SK-N-SH (cell line): ENCODE data around the gene CHID1. TPM values are rescaled to one million over a fixed set of nuclear protein-coding genes. Genes with fewer than 3 reads are reported as not detected.

Source experiments
- CTCF ChIA-PET: fragments of 300-600, 350-600 bp; formaldehyde crosslinking; extraction: SDS; loops from one replicate; lab custom pipeline; 2021; lab: Yijun Ruan, JAX
- POLR2A ChIA-PET: fragments of 350-600 bp; sonication (Branson Sonifier 250); formaldehyde crosslinking; extraction: SDS; loops from one replicate; lab custom pipeline; 2020; ENCODE audit warnings: antibody characterized with exemption, inconsistent platforms; lab: Yijun Ruan, JAX
- DNase-seq: peaks from one replicate; pipeline ENCODE4 v3.0.0; 2012
- H2AFZ ChIP-seq: fragments of 200-600 bp; sonication (generic); 2 replicates; pipeline ENCODE4 v1.8.1; 2016; ENCODE audit warnings: antibody characterized with exemption, mild to moderate bottlenecking, low read depth
- H3F3A ChIP-seq: fragments of 200-600 bp; sonication (generic); replicated peaks from 2 replicates; pipeline ENCODE3; 2016; ENCODE audit warnings: antibody characterized with exemption, mild to moderate bottlenecking; ENCODE audit not compliant: insufficient read depth
- H3K27ac ChIP-seq, 2 experiments: fragments of 200-500 bp in 1 of 2; fragments of 200-600 bp in 1 of 2; sonication (Bioruptor generic) in 1 of 2; sonication (generic), shearing (Covaris generic) in 1 of 2; 2 replicates each; pipeline versions ENCODE4 v1.5.1 to v1.6.1; 2014 to 2016; ENCODE audit warnings: low read depth in 2 of 2, inconsistent platforms in 1 of 2, low read length in 1 of 2, mild to moderate bottlenecking in 1 of 2, mixed read lengths in 1 of 2
- H3K27me3 ChIP-seq: fragments of 200-600 bp; sonication (generic), shearing (Covaris generic); 2 replicates; pipeline ENCODE4 v1.6.1; 2016; ENCODE audit warnings: mixed run types; ENCODE audit not compliant: insufficient read depth
- H3K36me3 ChIP-seq, 2 experiments: fragments of 200-500 bp in 1 of 2; fragments of 200-600 bp in 1 of 2; sonication (Bioruptor generic) in 1 of 2; sonication (generic) in 1 of 2; replicated peaks in 1 of 2; 2 replicates each; pipeline versions ENCODE3 to v1.5.1; 2014 to 2016; ENCODE audit warnings: low read length in 1 of 2, mild to moderate bottlenecking in 1 of 2; ENCODE audit not compliant: insufficient read depth in 2 of 2, control insufficient read depth in 1 of 2
- H3K4me1 ChIP-seq, 2 experiments: fragments of 200-500 bp in 1 of 2; fragments of 200-600 bp in 1 of 2; sonication (Bioruptor generic) in 1 of 2; sonication (generic), shearing (Covaris generic) in 1 of 2; 2 replicates each; pipeline versions ENCODE4 v1.5.1 to v1.6.1; 2014 to 2016; ENCODE audit warnings: low read depth in 1 of 2, low read length in 1 of 2, mixed run types in 1 of 2; ENCODE audit not compliant: insufficient read depth in 2 of 2, control insufficient read depth in 1 of 2
- H3K4me2 ChIP-seq: fragments of 200-600 bp; sonication (generic), shearing (Covaris generic); 2 replicates; pipeline ENCODE4 v1.6.1; 2017; ENCODE audit warnings: mixed run types
- H3K4me3 ChIP-seq, 2 experiments: fragments of 200-500 bp in 1 of 2; fragments of 200-600 bp in 1 of 2; sonication (Bioruptor generic) in 1 of 2; sonication (generic), shearing (Covaris generic) in 1 of 2; 2 replicates each; pipeline versions ENCODE4 v1.5.1 to v1.8.1; 2014 to 2016; ENCODE audit warnings: low read depth in 2 of 2, inconsistent platforms in 1 of 2, low read length in 1 of 2, mild to moderate bottlenecking in 1 of 2, mixed read lengths in 1 of 2, moderate library complexity in 1 of 2
- H3K79me2 ChIP-seq: fragments of 200-600 bp; sonication (generic); 2 replicates; pipeline ENCODE4 v1.8.1; 2017; ENCODE audit warnings: mild to moderate bottlenecking; ENCODE audit not compliant: insufficient read depth
- H3K9ac ChIP-seq: fragments of 200-600 bp; sonication (generic); 2 replicates; pipeline ENCODE4 v1.6.1; 2017; ENCODE audit warnings: mixed run types
- H3K9me2 ChIP-seq: fragments of 200-600 bp; sonication (generic); 2 replicates; pipeline ENCODE4 v1.6.1; 2017; ENCODE audit warnings: mixed run types
- H3K9me3 ChIP-seq: fragments of 200-600 bp; sonication (generic); 2 replicates; pipeline ENCODE4 v1.6.1; 2017; ENCODE audit warnings: mixed run types, mild to moderate bottlenecking, moderate library complexity
- H4K20me1 ChIP-seq: fragments of 200-600 bp; sonication (generic); 2 replicates; pipeline ENCODE4 v1.6.1; 2017; ENCODE audit warnings: mild to moderate bottlenecking, mixed run types; ENCODE audit not compliant: insufficient read depth
- CTCF ChIP-seq: fragments of 200-600 bp; sonication (generic); IDR thresholded peaks from 2 replicates; pipeline ENCODE4 v1.6.1; 2017; ENCODE audit warnings: antibody characterized with exemption, mild to moderate bottlenecking, moderate library complexity
- EP300 ChIP-seq, 2 experiments: IDR thresholded peaks; 2 replicates each; pipeline versions ENCODE4 v1.4.0 to v1.6.1; 2012; ENCODE audit warnings: borderline replicate concordance in 1 of 2, low read depth in 1 of 2, low read length in 1 of 2
- FOXJ3 ChIP-seq: sonication (generic); formaldehyde crosslinking; IDR thresholded peaks from 2 replicates; pipeline ENCODE4 v1.5.1; 2020; ENCODE audit warnings: mild to moderate bottlenecking, missing genetic modification reagents
- FOXM1 ChIP-seq: IDR thresholded peaks from 2 replicates; pipeline ENCODE4 v1.4.0; 2012; ENCODE audit warnings: low read depth, mild to moderate bottlenecking
- GABPA ChIP-seq: IDR thresholded peaks from 2 replicates; pipeline ENCODE4 v1.4.0; 2012; ENCODE audit warnings: low read depth, mild to moderate bottlenecking
- MEF2A ChIP-seq: IDR thresholded peaks from 2 replicates; pipeline ENCODE4 v1.4.0; 2012; ENCODE audit warnings: low read depth, borderline replicate concordance
- MXI1 ChIP-seq: IDR thresholded peaks from 2 replicates; pipeline ENCODE4 v1.6.1; 2012; ENCODE audit warnings: mild to moderate bottlenecking, low read depth, low read length, improper control_type of control experiment
- NFIC ChIP-seq: IDR thresholded peaks from 2 replicates; pipeline ENCODE4 v1.4.0; 2012; ENCODE audit warnings: borderline replicate concordance
- PBX3 ChIP-seq: IDR thresholded peaks from 2 replicates; pipeline ENCODE4; 2012
- RAD21 ChIP-seq: IDR thresholded peaks from 2 replicates; pipeline ENCODE4 v1.6.1; 2012; ENCODE audit warnings: mild to moderate bottlenecking, low read length
- RCOR1 ChIP-seq: fragments of 150-350 bp; IDR thresholded peaks from 2 replicates; pipeline ENCODE4 v1.6.1; 2017; ENCODE audit warnings: antibody characterized with exemption, low read length
- RFX5 ChIP-seq: IDR thresholded peaks from 2 replicates; pipeline ENCODE4 v1.6.1; 2012; ENCODE audit warnings: mild to moderate bottlenecking, improper control_type of control experiment, low read length
- SIN3A ChIP-seq: IDR thresholded peaks from 2 replicates; pipeline ENCODE4 v1.6.1; 2012; ENCODE audit warnings: low read depth, mild to moderate bottlenecking, low read length, moderate library complexity, borderline replicate concordance
- TCF12 ChIP-seq: IDR thresholded peaks from 2 replicates; pipeline ENCODE4 v1.4.0; 2012
- TEAD4 ChIP-seq: IDR thresholded peaks from 2 replicates; pipeline ENCODE4 v1.4.0; 2012; ENCODE audit warnings: mild to moderate bottlenecking, borderline replicate concordance; ENCODE audit not compliant: insufficient read depth
- USF1 ChIP-seq: IDR thresholded peaks from 2 replicates; pipeline ENCODE4 v1.4.0; 2012; ENCODE audit warnings: low read depth, borderline replicate concordance
- USF2 ChIP-seq: fragments of 150-350 bp; IDR thresholded peaks from 2 replicates; pipeline ENCODE4 v1.6.1; 2017; ENCODE audit warnings: antibody characterized with exemption, low read length, low read depth, borderline replicate concordance
- YY1 ChIP-seq: IDR thresholded peaks from 2 replicates; pipeline ENCODE4 v1.4.0; 2012; ENCODE audit warnings: low read depth, mild to moderate bottlenecking
- WGBS: methylation state at CpG from one replicate; pipeline ENCODE4 v1.1.6; 2017; ENCODE audit warnings: low lambda C conversion rate; 5-methylcytosine and 5-hydroxymethylcytosine counted together
- polyA plus RNA-seq, 3 experiments: library from polyadenylated mRNA; depleted of rRNA; stranded (reverse); fragments of >200 nt; gene quantifications; 2 replicates each; pipeline ENCODE4 v1.2.3, GENCODE V29; 2012

Gene CHID1
- polyA plus RNA-seq, 1 of the 3 experiments (the other 2 are of a cell fraction), result 231 TPM

DNA sequence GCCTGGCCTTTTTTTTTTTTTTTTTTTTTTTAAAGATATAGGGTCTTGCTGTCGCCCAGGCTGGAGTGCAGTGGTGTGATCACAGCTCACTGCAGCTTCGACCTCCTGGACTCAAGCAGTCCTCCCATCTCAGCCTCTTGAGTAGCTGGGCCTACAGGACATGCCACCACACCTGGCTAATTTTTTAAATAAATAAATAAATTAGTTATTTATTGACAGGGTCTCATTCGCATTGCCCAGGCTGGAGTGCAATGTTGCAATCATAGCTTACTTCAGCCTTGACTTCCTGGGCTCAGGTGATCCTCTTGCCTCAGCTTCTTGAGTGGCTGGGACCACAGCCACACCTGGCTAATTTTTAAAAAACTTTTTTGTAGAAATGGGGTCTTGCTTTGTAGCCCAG is 25.6 kb upstream of the CHID1 start:
- no peak overlapping the region for H2AFZ ChIP-seq
- no peaks in the 10 kb centered on the region for H3F3A ChIP-seq
- H3K9me2 ChIP-seq, result no peaks in the 10 kb centered on the region
- peaks cover 99% of the 10 kb centered on the region for H3K79me2 ChIP-seq
- no peak overlapping the region for H3K4me2 ChIP-seq
- POLR2A ChIA-PET, result no interaction called here
- H3K27ac ChIP-seq, result no peak overlapping the region
- H3K9ac ChIP-seq, result no peak overlapping the region
- TF ChIP-seq FOXJ3 (CRISPR knock-in tag) (no peak), EP300 (IDR thresholded peaks at IDR 0.05; ENCODE audit: borderline replicate concordance in 1 of 2, low read depth in 1 of 2, low read length in 1 of 2) (no peak), FOXM1 (no peak), SIN3A (no peak), MXI1 (no peak), NFIC (no peak), YY1 (no peak), TEAD4 (no peak), TCF12 (no peak), USF1 (no peak), RAD21 (no peak), PBX3 (no peak)
- H3K27me3 ChIP-seq, result no peaks in the 10 kb centered on the region
- no peaks in the 10 kb centered on the region for H3K9me3 ChIP-seq
- H3K4me3 ChIP-seq, result no peak overlapping the region
- H3K36me3 ChIP-seq, result peaks cover 0 to 10% of the 10 kb centered on the region in 2 experiments
- H3K4me1 ChIP-seq, result no peaks in the 10 kb centered on the region
- no peak for DNase-seq
- H4K20me1 ChIP-seq, result peaks cover 76% of the 10 kb centered on the region
- WGBS, result 98% methylated on average over 3 of the region's 3 CpGs
- CTCF ChIA-PET, result interaction anchor here (0.9 to 2.0 kb wide), 4 partner anchors 9 to 114 kb away, joined by 3 to 4 read pairs (median 3); no protein-coding TSS in a partner anchor

DNA sequence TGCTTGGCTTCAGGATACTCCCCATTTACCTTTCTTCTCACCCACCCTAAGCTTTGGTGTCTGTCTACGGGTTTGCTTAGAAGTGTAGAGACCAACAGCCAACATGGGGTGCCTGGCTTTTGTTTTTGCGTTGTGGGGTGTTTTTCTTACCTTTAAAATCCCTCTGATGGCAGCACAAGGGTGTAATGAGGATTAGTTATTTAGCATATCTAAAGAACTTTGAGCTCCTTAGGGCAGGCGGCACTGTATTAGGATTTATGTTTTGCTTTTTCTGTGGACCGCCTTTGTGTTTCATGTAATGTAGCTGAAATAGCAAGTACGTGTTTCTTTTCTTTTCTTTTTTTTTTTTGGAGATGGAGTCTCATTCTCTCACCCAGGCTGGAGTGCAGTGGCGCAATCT is 23.9 kb upstream of the CHID1 start:
- H3K9me3 ChIP-seq, result no peaks in the 10 kb centered on the region
- WGBS, result 95% methylated on average over 6 of the region's 6 CpGs
- H3K27ac ChIP-seq, result no peak overlapping the region
- no peak overlapping the region for H3K9ac ChIP-seq
- H3K4me3 ChIP-seq, result no peak overlapping the region
- no peak overlapping the region for H2AFZ ChIP-seq
- no peaks in the 10 kb centered on the region for H3K27me3 ChIP-seq
- H3K9me2 ChIP-seq, result no peaks in the 10 kb centered on the region
- DNase-seq, result no peak
- no peak overlapping the region for H3K4me2 ChIP-seq
- no peaks in the 10 kb centered on the region for H3K4me1 ChIP-seq
- H3F3A ChIP-seq, result no peaks in the 10 kb centered on the region
- TF ChIP-seq GABPA (no peak), MEF2A (no peak), USF2 (no peak), RAD21 (no peak), CTCF (no peak), TEAD4 (no peak), RCOR1 (no peak), RFX5 (no peak)
- H4K20me1 ChIP-seq, result peaks cover 78% of the 10 kb centered on the region
- POLR2A ChIA-PET, result no interaction called here
- peaks cover 99% of the 10 kb centered on the region for H3K79me2 ChIP-seq
- H3K36me3 ChIP-seq, result peaks cover 0 to 5% of the 10 kb centered on the region in 2 experiments
- CTCF ChIA-PET, result interaction anchor here (1.0 to 2.2 kb wide), 4 partner anchors 9 to 86 kb away, joined by 3 to 11 read pairs (median 4); partner anchors contain the start of gene AP2A2
